Sigmoid colon (tissue), 7 donors: ENCODE data around the gene ANXA5. TPM values are rescaled to one million over a fixed set of nuclear protein-coding genes. Genes with fewer than 3 reads are reported as not detected.

ENCODE experiments used
- DNase-seq: peaks from one replicate; pipeline ENCODE4 v3.0.0-alpha.2; 2019
- H3K27ac ChIP-seq, 4 donors: fragments of 200-600 bp; sonication (generic); one replicate each; pipeline ENCODE4 v1.5.1; 2016 to 2019; ENCODE audit warnings: mild to moderate bottlenecking in 1 of 4
- H3K27me3 ChIP-seq, 3 donors: fragments of 200-600 bp; sonication (generic); one replicate each; pipeline ENCODE4 v1.5.1; 2019; ENCODE audit warnings: mild to moderate bottlenecking in 1 of 3
- H3K36me3 ChIP-seq, 4 donors: fragments of 200-600 bp; sonication (generic); one replicate each; pipeline ENCODE4 v1.5.1; 2016 to 2019
- H3K4me1 ChIP-seq, 4 donors: fragments of 200-600 bp; sonication (generic); one replicate each; pipeline ENCODE4 v1.5.1; 2017 to 2019
- H3K4me3 ChIP-seq, 4 donors: fragments of 200-600 bp; sonication (generic); one replicate each; pipeline ENCODE4 v1.5.1; 2017 to 2019; ENCODE audit warnings: mild to moderate bottlenecking in 2 of 4, moderate library complexity in 1 of 4
- H3K9me3 ChIP-seq, 4 donors: fragments of 200-600 bp in 3 of 4; sonication (generic) in 3 of 4; one replicate each; pipeline versions ENCODE4 v1.5.1 to v1.6.1; 2013 to 2019
- EP300 ChIP-seq, 4 donors: sonication (generic); formaldehyde crosslinking; IDR thresholded peaks; one replicate each; pipeline ENCODE4 v1.6.1; 2017; ENCODE audit warnings: antibody characterized with exemption in 4 of 4
- POLR2A ChIP-seq, 2 donors: fragments of 450-650 bp; IDR thresholded peaks; one replicate each; pipeline ENCODE4 v1.6.1; 2016; ENCODE audit warnings: antibody characterized with exemption in 2 of 2, mild to moderate bottlenecking in 2 of 2, moderate library complexity in 2 of 2
- POLR2AphosphoS5 ChIP-seq, 4 donors: sonication (generic); formaldehyde crosslinking; IDR thresholded peaks; one replicate each; pipeline ENCODE4 v1.6.1; 2017; ENCODE audit warnings: antibody characterized with exemption in 4 of 4
- WGBS, 2 donors: extraction: QIAGEN DNeasy Blood & Tissue Kit; methylation state at CpG; one replicate each; pipeline ENCODE4 v1.1.7; 2013; 5-methylcytosine and 5-hydroxymethylcytosine counted together
- intact Hi-C: fragments of 100-400 bp; cut with DNase I; formaldehyde crosslinking; loops from one replicate; pipeline ENCODE4 v1.15.1; 2023
- polyA plus RNA-seq, 3 donors: library from polyadenylated mRNA; stranded (reverse); fragments of 200-250 nt; gene quantifications; one replicate each; pipeline ENCODE4 v1.2.3, GENCODE V29; 2013
- total RNA-seq, 4 donors: library from RNA; depleted of rRNA; stranded (reverse); fragments of >200 nt; gene quantifications; one replicate each; pipeline ENCODE4 v1.1.0, GENCODE V29; 2016
- TF ChIP-seq, protein P1 (sequence below), 4 experiments: fragments of 450-650 bp in 3 of 4; fragments of 200-600 bp in 1 of 4; IDR thresholded peaks; one replicate each; pipeline ENCODE4 v1.5.1; 2016 to 2019; ENCODE audit warnings: antibody characterized with exemption in 4 of 4, mild to moderate bottlenecking in 3 of 4, moderate library complexity in 2 of 4
- donor health status: healthy with polysubstance abuse.
- donor health status: Bipolar disorder and iron deficiency.
- donor health status: healthy.

The ANXA5 gene
- total and polyA plus RNA-seq, 7 donors: 113 to 224 (median 152) TPM

DNA sequence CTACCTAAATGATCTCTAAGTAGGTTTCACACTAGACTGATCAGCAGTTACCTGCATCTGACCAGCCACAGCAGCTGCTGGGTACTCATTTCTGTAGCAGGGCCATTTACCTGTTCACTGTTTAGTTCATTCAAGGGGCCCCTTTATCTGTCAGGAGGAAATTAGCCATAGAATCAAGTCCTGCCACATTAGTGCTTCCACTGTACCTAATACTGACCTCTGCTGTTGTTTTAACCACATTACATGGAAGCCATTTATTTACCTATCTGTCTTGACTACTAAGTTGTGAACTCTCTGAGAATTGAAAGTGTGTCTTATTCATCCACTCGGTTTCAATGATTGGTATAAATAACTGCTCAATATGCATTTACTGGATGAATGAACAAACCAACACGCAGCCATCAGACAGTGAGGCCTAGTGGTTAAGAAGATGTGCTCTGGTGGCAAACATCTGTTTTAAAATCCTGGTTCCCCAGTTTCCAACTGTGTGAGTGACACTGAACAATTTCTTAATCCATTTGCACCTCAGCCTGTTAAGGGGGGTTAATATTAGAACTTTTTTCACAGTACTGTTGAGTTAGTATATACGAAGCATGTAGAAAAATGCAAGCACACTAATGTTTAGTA is 30.0 kb upstream of the ANXA5 start:
- intact Hi-C loops: loop anchor here (1.0 to 5.0 kb wide), 2 partner anchors 29 to 354 kb away; no protein-coding TSS in a partner anchor

DNA sequence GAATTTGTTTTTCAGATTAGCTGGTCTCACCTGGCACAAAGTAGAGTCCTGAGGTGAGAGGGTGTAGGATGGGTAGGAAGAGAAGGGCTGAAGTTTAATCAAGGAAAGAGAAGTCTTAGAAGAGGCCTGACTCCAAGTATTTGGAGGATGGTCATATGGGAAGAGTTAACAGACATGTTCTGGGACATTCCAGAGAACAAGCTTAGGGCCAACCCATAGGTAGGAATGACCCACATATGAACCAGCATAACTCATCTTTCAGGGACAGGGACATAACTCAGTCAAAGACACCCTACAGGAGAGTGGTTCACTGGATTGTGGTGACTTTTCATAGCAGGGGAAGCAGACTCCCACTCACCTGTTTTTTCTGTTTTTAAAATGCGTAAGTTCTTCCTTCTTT is 27.9 kb upstream of the ANXA5 start:
- H3K4me3 ChIP-seq: no peak overlapping the region
- no peak overlapping the region for H3K27ac ChIP-seq
- no peaks in the 10 kb centered on the region for H3K9me3 ChIP-seq
- peaks cover 0 to 8% (median 0%) of the 10 kb centered on the region in 4 donors for H3K4me1 ChIP-seq
- H3K36me3 ChIP-seq: no peaks in the 10 kb centered on the region
- DNase-seq: no peak
- no peak for TF ChIP-seq POLR2AphosphoS5 (IDR thresholded peaks at IDR 0.05)
- TF ChIP-seq EP300 (IDR thresholded peaks at IDR 0.05): no peak
- no peak for TF ChIP-seq POLR2A (IDR thresholded peaks at IDR 0.05)
- TF ChIP-seq, protein P1, sequence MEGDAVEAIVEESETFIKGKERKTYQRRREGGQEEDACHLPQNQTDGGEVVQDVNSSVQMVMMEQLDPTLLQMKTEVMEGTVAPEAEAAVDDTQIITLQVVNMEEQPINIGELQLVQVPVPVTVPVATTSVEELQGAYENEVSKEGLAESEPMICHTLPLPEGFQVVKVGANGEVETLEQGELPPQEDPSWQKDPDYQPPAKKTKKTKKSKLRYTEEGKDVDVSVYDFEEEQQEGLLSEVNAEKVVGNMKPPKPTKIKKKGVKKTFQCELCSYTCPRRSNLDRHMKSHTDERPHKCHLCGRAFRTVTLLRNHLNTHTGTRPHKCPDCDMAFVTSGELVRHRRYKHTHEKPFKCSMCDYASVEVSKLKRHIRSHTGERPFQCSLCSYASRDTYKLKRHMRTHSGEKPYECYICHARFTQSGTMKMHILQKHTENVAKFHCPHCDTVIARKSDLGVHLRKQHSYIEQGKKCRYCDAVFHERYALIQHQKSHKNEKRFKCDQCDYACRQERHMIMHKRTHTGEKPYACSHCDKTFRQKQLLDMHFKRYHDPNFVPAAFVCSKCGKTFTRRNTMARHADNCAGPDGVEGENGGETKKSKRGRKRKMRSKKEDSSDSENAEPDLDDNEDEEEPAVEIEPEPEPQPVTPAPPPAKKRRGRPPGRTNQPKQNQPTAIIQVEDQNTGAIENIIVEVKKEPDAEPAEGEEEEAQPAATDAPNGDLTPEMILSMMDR (IDR thresholded peaks at IDR 0.05): no peak
- intact Hi-C loops: loop anchor here (5.0 kb wide), 1 partner anchor 352 kb away; no protein-coding TSS in a partner anchor
- WGBS, 2 donors: 85 to 93% methylated on average over 1 of the region's 1 CpG
- no peaks in the 10 kb centered on the region for H3K27me3 ChIP-seq

More for the DNA sequence above, 30.0 kb upstream of the ANXA5 start:
- TF ChIP-seq, protein P1 (IDR thresholded peaks at IDR 0.05): peak; percentile 30 to 70 (median 52)
- TF ChIP-seq POLR2A (IDR thresholded peaks at IDR 0.05) (no peak), EP300 (IDR thresholded peaks at IDR 0.05) (no peak), POLR2AphosphoS5 (IDR thresholded peaks at IDR 0.05) (no peak)
- Histone ChIP-seq H3K36me3 (no peaks in the 10 kb centered on the region), H3K4me3 (no peak overlapping the region), H3K27ac (no peak overlapping the region), H3K9me3 (no peaks in the 10 kb centered on the region), H3K4me1 (peaks cover 0 to 2% (median 0%) of the 10 kb centered on the region in 4 donors), H3K27me3 (no peaks in the 10 kb centered on the region)
- DNase-seq: no peak
- 40 to 48% methylated on average over 3 of the region's 3 CpGs for WGBS, 2 donors

DNA sequence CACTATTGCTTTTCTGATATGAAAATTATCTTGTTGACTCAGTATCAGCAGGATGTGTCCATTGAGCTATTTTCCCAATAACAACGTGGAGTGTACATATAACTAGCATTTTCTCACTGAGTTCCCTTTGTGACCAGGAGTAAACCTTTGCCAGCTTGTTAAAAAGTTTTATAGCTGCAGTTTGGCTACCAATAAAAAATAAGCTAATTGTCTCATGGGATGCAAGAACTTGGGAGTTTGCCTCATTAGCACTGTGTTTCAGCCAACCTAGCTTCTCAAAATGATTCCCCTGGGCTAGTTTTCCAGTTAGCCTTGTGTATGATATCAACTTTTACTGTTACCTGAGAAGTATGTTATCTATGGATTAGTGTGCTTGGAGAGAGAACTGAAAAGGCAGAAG is 24.9 kb upstream of the ANXA5 start:
- no peaks in the 10 kb centered on the region for H3K9me3 ChIP-seq
- H3K4me1 ChIP-seq: peaks cover 0 to 8% (median 0%) of the 10 kb centered on the region in 4 donors
- WGBS, 2 donors: 19 to 47% methylated on average over 1 of the region's 1 CpG
- DNase-seq: no peak
- H3K4me3 ChIP-seq: no peak overlapping the region
- intact Hi-C loops: no loop called here
- no peaks in the 10 kb centered on the region for H3K27me3 ChIP-seq
- no peaks in the 10 kb centered on the region for H3K36me3 ChIP-seq
- H3K27ac ChIP-seq: no peak overlapping the region
- TF ChIP-seq POLR2A (IDR thresholded peaks at IDR 0.05): no peak
- TF ChIP-seq, protein P1 (IDR thresholded peaks at IDR 0.05): no peak
- no peak for TF ChIP-seq EP300 (IDR thresholded peaks at IDR 0.05)
- TF ChIP-seq POLR2AphosphoS5 (IDR thresholded peaks at IDR 0.05): no peak

DNA sequence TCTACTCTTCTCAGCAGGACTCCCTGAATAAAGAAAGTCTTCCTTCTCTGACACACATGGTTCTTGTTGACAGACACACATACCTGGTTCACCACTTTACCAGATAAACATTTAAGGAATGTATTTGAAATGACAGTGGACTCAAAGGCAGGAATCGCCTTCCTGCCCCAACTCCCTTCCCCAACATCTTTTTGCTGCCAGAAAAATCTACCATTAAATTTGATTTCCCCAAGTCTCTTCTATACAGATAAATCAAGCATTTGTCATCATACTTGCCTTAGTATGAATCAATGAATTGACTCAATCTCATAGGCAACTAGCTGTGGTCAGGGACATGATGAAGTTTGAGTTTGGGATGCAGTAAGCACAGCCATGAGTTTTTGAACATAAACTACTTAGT is 23.3 kb upstream of the ANXA5 start:
- no peak overlapping the region for H3K27ac ChIP-seq
- no peaks in the 10 kb centered on the region for H3K36me3 ChIP-seq
- DNase-seq: no peak
- no peak overlapping the region for H3K4me3 ChIP-seq
- no peaks in the 10 kb centered on the region for H3K9me3 ChIP-seq
- no peaks in the 10 kb centered on the region for H3K27me3 ChIP-seq
- 87 to 91% methylated on average over 1 of the region's 1 CpG for WGBS, 2 donors
- intact Hi-C loops: no loop called here
- peaks cover 0 to 8% (median 0%) of the 10 kb centered on the region in 4 donors for H3K4me1 ChIP-seq
- TF ChIP-seq, protein P1 (IDR thresholded peaks at IDR 0.05): no peak
- TF ChIP-seq POLR2AphosphoS5 (IDR thresholded peaks at IDR 0.05) (no peak), POLR2A (IDR thresholded peaks at IDR 0.05) (no peak), EP300 (IDR thresholded peaks at IDR 0.05) (no peak)
